NCI-H748 (cell line): Measurements from ENCODE around the gene MBNL2.

ENCODE experiments used
- DNase-seq: peaks from one replicate; lab custom pipeline; 2025; ENCODE audit not compliant: unreplicated experiment; lab: John Stamatoyannopoulos, UW

The MBNL2 gene

GRCh38 chr13:97250560-97250959 lies 28.4 kb downstream of the MBNL2 start:
- DNase-seq: no peak

- DNase-seq: no peak
Observed at GRCh38 chr13:97252735-97253134, 30.6 kb downstream of the MBNL2 start.

GRCh38 chr13:97253581-97254293 lies 31.6 kb downstream of the MBNL2 start:
- DNase-seq: no peak

- DNase-seq: no peak
Observed at GRCh38 chr13:97254816-97255215, 32.7 kb downstream of the MBNL2 start.

- no peak for DNase-seq
Observed at GRCh38 chr13:97255515-97256021, 33.4 kb downstream of the MBNL2 start.

GRCh38 chr13:97256343-97256783 lies 34.2 kb downstream of the MBNL2 start:
- DNase-seq: no peak

- DNase-seq: no peak
Observed at GRCh38 chr13:97257228-97257755, 35.2 kb downstream of the MBNL2 start.

- DNase-seq: peak; percentile 23
Observed at GRCh38 chr13:97257800-97258799, 36.0 kb downstream of the MBNL2 start.

- no peak for DNase-seq
Observed at GRCh38 chr13:97258801-97259200, 36.7 kb downstream of the MBNL2 start.

- no peak for DNase-seq
Observed at GRCh38 chr13:97259410-97259797, 37.3 kb downstream of the MBNL2 start.

GRCh38 chr13:97259798-97260714 lies 37.9 kb downstream of the MBNL2 start:
- DNase-seq: no peak

GRCh38 chr13:97261254-97262005 lies 39.3 kb downstream of the MBNL2 start:
- no peak for DNase-seq

- no peak for DNase-seq
Observed at GRCh38 chr13:97262058-97262457, 39.9 kb downstream of the MBNL2 start.

- DNase-seq: no peak
Observed at GRCh38 chr13:97263160-97263559, 41.0 kb downstream of the MBNL2 start.

- no peak for DNase-seq
Observed at GRCh38 chr13:97264663-97265062, 42.5 kb downstream of the MBNL2 start.

- DNase-seq: no peak
Observed at GRCh38 chr13:97266332-97266731, 44.2 kb downstream of the MBNL2 start.

- DNase-seq: no peak
Observed at GRCh38 chr13:97266772-97267417, 44.8 kb downstream of the MBNL2 start.

- DNase-seq: no peak
Observed at GRCh38 chr13:97267418-97268059, 45.4 kb downstream of the MBNL2 start.

GRCh38 chr13:97268772-97269171 lies 46.6 kb downstream of the MBNL2 start:
- no peak for DNase-seq
